OCI-LY1 (cell line): ENCODE data around the gene GLI2.

Experiments
- CTCF ChIP-seq: fragments of 200-600 bp; sonication (generic), shearing (Covaris generic); IDR thresholded peaks from 2 replicates; pipeline ENCODE4 v1.5.1; 2017; ENCODE audit warnings: mild to moderate bottlenecking, antibody characterized with exemption, low read length, moderate library complexity, mixed read lengths
- EZH2 ChIP-seq: fragments of 200-600 bp; sonication (generic), shearing (Covaris generic); IDR thresholded peaks from 2 replicates; pipeline ENCODE4 v1.8.0; 2017; ENCODE audit warnings: borderline replicate concordance, mixed run types, mild to moderate bottlenecking, antibody characterized with exemption, low read length, moderate library complexity, mixed read lengths

- TF ChIP-seq CTCF (no peak), EZH2 (no peak)
Measured at GRCh38 chr2:120693121-120693520, 42.5 kb upstream of the GLI2 start.
